A549 (cell line): ENCODE data around the gene TBC1D22A.

Source experiments
- CTCF ChIP-seq: fragments of >200 bp; sonication (Bioruptor Twin); formaldehyde crosslinking; IDR thresholded peaks from 3 replicates; pipeline ENCODE4 v1.5.1; 2016
- EHMT2 ChIP-seq: fragments of 200-600 bp; sonication (generic); IDR thresholded peaks from 2 replicates; pipeline ENCODE4 v1.6.1; 2016; ENCODE audit warnings: antibody characterized with exemption, low read depth, mild to moderate bottlenecking, moderate library complexity
- EP300 ChIP-seq, 2 experiments: fragments of >200 bp; sonication (Bioruptor Twin); formaldehyde crosslinking; IDR thresholded peaks; 2 replicates in 1 of 2; 3 replicates in 1 of 2; pipeline ENCODE4 v1.6.1; 2016 to 2017
- FOSB ChIP-seq: fragments of 250-450 bp; sonication (Bioruptor Pico); IDR thresholded peaks from 2 replicates; pipeline ENCODE4 v1.5.0; 2020; ENCODE audit warnings: mild to moderate bottlenecking, moderate library complexity
- HDAC2 ChIP-seq: fragments of 200-600 bp; sonication (generic); IDR thresholded peaks from 2 replicates; pipeline ENCODE4 v1.6.1; 2016
- NFE2L2 ChIP-seq: fragments of 150-350 bp; conservative IDR thresholded peaks from 2 replicates; pipeline ENCODE4 v1.6.1; 2014; ENCODE audit warnings: low read length
- NPAS2 ChIP-seq: fragments of 250-450 bp; sonication (Bioruptor Pico); IDR thresholded peaks from 2 replicates; pipeline ENCODE4 v1.8.0; 2022; ENCODE audit warnings: mild to moderate bottlenecking, moderate library complexity, borderline replicate concordance
- NR3C1 ChIP-seq: fragments of >200 bp; sonication (Bioruptor Twin); formaldehyde crosslinking; IDR thresholded peaks from 3 replicates; pipeline ENCODE4 v1.6.1; 2017
- RAD21 ChIP-seq, 2 experiments: fragments of >200 bp in 1 of 2; sonication (Bioruptor Twin) in 1 of 2; formaldehyde crosslinking in 1 of 2; IDR thresholded peaks in 1 of 2; conservative IDR thresholded peaks in 1 of 2; 2 replicates in 1 of 2; 3 replicates in 1 of 2; pipeline ENCODE4 v1.6.1; 2012 to 2018; ENCODE audit warnings: inconsistent platforms in 1 of 2
- RFX5 ChIP-seq: fragments of 450-650 bp; IDR thresholded peaks from 2 replicates; pipeline ENCODE4 v1.7.1; 2014; ENCODE audit warnings: antibody characterized with exemption, mild to moderate bottlenecking, moderate library complexity

GRCh38 chr22:46909237-46910030 is 147.0 kb downstream of the TBC1D22A start:
- TF ChIP-seq NR3C1 (no peak), CTCF (no peak), NFE2L2 (no peak), FOSB (CRISPR knock-in tag) (no peak), RAD21 (conservative IDR thresholded peaks at IDR 0.05 in 1 of 2, IDR thresholded peaks at IDR 0.05 in 1 of 2) (no peak), HDAC2 (no peak), EHMT2 (no peak), NPAS2 (CRISPR knock-in tag) (no peak), RFX5 (no peak), EP300 (IDR thresholded peaks at IDR 0.05) (no peak)
